WTC11 (cell line): ENCODE measurements around the gene MAML3. TPM values are rescaled to one million over a fixed set of nuclear protein-coding genes. Genes with fewer than 3 reads are reported as not detected.

Experiments used
- ATAC-seq: fragments of 200-7000 bp; cut with Tn5 transposase; 2 replicates; pipeline ENCODE4 v1.10.0; 2021; ENCODE audit warnings: mild to moderate bottlenecking, moderate library complexity
- CTCF ChIA-PET: fragments of 300-600 bp; sonication (Branson Sonifier 250); formaldehyde crosslinking; loops from one replicate; lab custom pipeline; 2021; ENCODE audit warnings: antibody characterized with exemption; lab: Charles Lee
- POLR2A ChIA-PET: fragments of 350-600 bp; sonication (Branson Sonifier 250); formaldehyde crosslinking; loops from one replicate; lab custom pipeline; 2021; ENCODE audit warnings: antibody characterized with exemption; lab: Charles Lee
- DNase-seq: peaks from one replicate; pipeline ENCODE4 v3.0.0; 2021; ENCODE audit warnings: low spot score
- H3K27ac Mint-ChIP-seq: 2 replicates; pipeline ENCODE4 v1.8.0; 2021; ENCODE audit warnings: mixed read lengths
- H3K27me3 Mint-ChIP-seq: 2 replicates; pipeline ENCODE4 v1.8.0; 2021; ENCODE audit warnings: low read depth, mild to moderate bottlenecking, moderate library complexity, mixed read lengths
- H3K36me3 Mint-ChIP-seq: 2 replicates; pipeline ENCODE4 v1.8.0; 2021; ENCODE audit warnings: mixed read lengths
- H3K4me1 Mint-ChIP-seq: 2 replicates; pipeline ENCODE4 v1.8.0; 2022; ENCODE audit warnings: mixed read lengths
- H3K4me3 Mint-ChIP-seq: 2 replicates; pipeline ENCODE4 v1.8.0; 2021; ENCODE audit warnings: mild to moderate bottlenecking, moderate library complexity, mixed read lengths
- H3K9me3 Mint-ChIP-seq: 2 replicates; pipeline ENCODE4 v1.8.0; 2021; ENCODE audit warnings: mixed read lengths
- CBFB ChIP-seq: sonication (generic); formaldehyde crosslinking; IDR thresholded peaks from 2 replicates; pipeline ENCODE4 v1.8.1; 2022; ENCODE audit warnings: mild to moderate bottlenecking, low read depth, missing genetic modification reagents
- CREM ChIP-seq: sonication (generic); formaldehyde crosslinking; IDR thresholded peaks from 2 replicates; pipeline ENCODE4 v1.8.1; 2022; ENCODE audit warnings: mild to moderate bottlenecking, missing genetic modification reagents, moderate library complexity
- EMX1 ChIP-seq: fragments of 250-450 bp; sonication (Bioruptor Pico); IDR thresholded peaks from 2 replicates; pipeline ENCODE4 v1.8.0; 2021; ENCODE audit warnings: mild to moderate bottlenecking
- ETV6 ChIP-seq: sonication (generic); formaldehyde crosslinking; IDR thresholded peaks from 2 replicates; pipeline ENCODE4 v1.8.1; 2022; ENCODE audit warnings: mild to moderate bottlenecking, missing genetic modification reagents
- IRF2 ChIP-seq: sonication (generic); formaldehyde crosslinking; IDR thresholded peaks from 2 replicates; pipeline ENCODE4 v1.8.0; 2022; ENCODE audit warnings: low read depth, missing genetic modification reagents, borderline replicate concordance
- JAZF1 ChIP-seq: fragments of 250-450 bp; sonication (Bioruptor Pico); IDR thresholded peaks from 2 replicates; pipeline ENCODE4 v1.9.0; 2021; ENCODE audit warnings: moderate library complexity, mild to moderate bottlenecking, inconsistent platforms
- JUN ChIP-seq: sonication (generic); formaldehyde crosslinking; IDR thresholded peaks from 2 replicates; pipeline ENCODE4 v1.8.0; 2023; ENCODE audit warnings: mild to moderate bottlenecking, missing genetic modification reagents
- MXD4 ChIP-seq: fragments of 250-450 bp; sonication (Bioruptor Pico); IDR thresholded peaks from 2 replicates; pipeline ENCODE4 v1.8.0; 2021; ENCODE audit warnings: mild to moderate bottlenecking, moderate library complexity, borderline replicate concordance
- NFATC4 ChIP-seq: fragments of 250-450 bp; sonication (Bioruptor Pico); IDR thresholded peaks from 2 replicates; pipeline ENCODE4 v1.9.0; 2021; ENCODE audit warnings: mild to moderate bottlenecking
- NR3C1 ChIP-seq: sonication (generic); formaldehyde crosslinking; conservative IDR thresholded peaks from 2 replicates; pipeline ENCODE4 v1.8.1; 2023; ENCODE audit warnings: low read depth, mild to moderate bottlenecking, missing genetic modification reagents
- PREB ChIP-seq: sonication (generic); formaldehyde crosslinking; IDR thresholded peaks from 2 replicates; pipeline ENCODE4 v1.8.1; 2022; ENCODE audit warnings: mild to moderate bottlenecking, missing genetic modification reagents, moderate library complexity, borderline replicate concordance
- PRRX2 ChIP-seq: fragments of 250-450 bp; sonication (Bioruptor Pico); IDR thresholded peaks from 2 replicates; pipeline ENCODE4 v1.8.0; 2021; ENCODE audit warnings: mild to moderate bottlenecking
- RORB ChIP-seq: fragments of 250-450 bp; sonication (Bioruptor Pico); IDR thresholded peaks from 2 replicates; pipeline ENCODE4 v1.9.0; 2021; ENCODE audit warnings: mild to moderate bottlenecking
- SMAD4 ChIP-seq: sonication (generic); formaldehyde crosslinking; IDR thresholded peaks from 2 replicates; pipeline ENCODE4 v1.8.0; 2022; ENCODE audit warnings: mild to moderate bottlenecking, missing genetic modification reagents
- SP1 ChIP-seq: sonication (generic); formaldehyde crosslinking; conservative IDR thresholded peaks from 2 replicates; pipeline ENCODE4 v1.8.1; 2022; ENCODE audit warnings: missing genetic modification reagents
- STAT6 ChIP-seq: sonication (generic); formaldehyde crosslinking; conservative IDR thresholded peaks from 2 replicates; pipeline ENCODE4 v1.8.1; 2023; ENCODE audit warnings: mild to moderate bottlenecking, low read depth, missing genetic modification reagents, moderate library complexity
- ZNF396 ChIP-seq: fragments of 250-450 bp; sonication (Bioruptor Pico); IDR thresholded peaks from 2 replicates; pipeline ENCODE4 v1.8.0; 2021; ENCODE audit warnings: mild to moderate bottlenecking, moderate library complexity, borderline replicate concordance
- ZNF423 ChIP-seq: fragments of 250-450 bp; sonication (Bioruptor Pico); IDR thresholded peaks from 2 replicates; pipeline ENCODE4 v2.1.2; 2022; ENCODE audit warnings: mild to moderate bottlenecking, moderate library complexity
- ZNF425 ChIP-seq: fragments of 250-450 bp; sonication (Bioruptor Pico); conservative IDR thresholded peaks from 2 replicates; pipeline ENCODE4 v1.9.0; 2021; ENCODE audit warnings: mild to moderate bottlenecking
- total RNA-seq: library from RNA; stranded (reverse); gene quantifications from 3 replicates; pipeline ENCODE4 v1.2.3, GENCODE V29; 2021
- TF ChIP-seq, protein P1 (sequence below): sonication (generic); formaldehyde crosslinking; IDR thresholded peaks from 2 replicates; pipeline ENCODE4 v1.8.1; 2023; ENCODE audit warnings: mild to moderate bottlenecking, missing genetic modification reagents
- TF ChIP-seq, protein P2 (sequence below): sonication (generic); formaldehyde crosslinking; IDR thresholded peaks from 2 replicates; pipeline ENCODE4 v1.8.0; 2022; ENCODE audit warnings: mild to moderate bottlenecking, missing genetic modification reagents
- TF ChIP-seq, protein P3 (sequence below): sonication (generic); formaldehyde crosslinking; IDR thresholded peaks from 2 replicates; pipeline ENCODE4 v1.8.1; 2022; ENCODE audit warnings: missing genetic modification reagents, borderline replicate concordance
- TF ChIP-seq, protein P4 (sequence below): fragments of 250-450 bp; sonication (Bioruptor Pico); IDR thresholded peaks from 2 replicates; pipeline ENCODE4 v2.1.2; 2022; ENCODE audit warnings: mild to moderate bottlenecking, moderate library complexity
- TF ChIP-seq, protein P5 (sequence below): sonication (generic); formaldehyde crosslinking; IDR thresholded peaks from 2 replicates; pipeline ENCODE4 v1.8.0; 2022; ENCODE audit warnings: mild to moderate bottlenecking, missing genetic modification reagents

Gene MAML3
- total RNA-seq, 1 experiment from 2014 or later, result 7.4 TPM

DNA sequence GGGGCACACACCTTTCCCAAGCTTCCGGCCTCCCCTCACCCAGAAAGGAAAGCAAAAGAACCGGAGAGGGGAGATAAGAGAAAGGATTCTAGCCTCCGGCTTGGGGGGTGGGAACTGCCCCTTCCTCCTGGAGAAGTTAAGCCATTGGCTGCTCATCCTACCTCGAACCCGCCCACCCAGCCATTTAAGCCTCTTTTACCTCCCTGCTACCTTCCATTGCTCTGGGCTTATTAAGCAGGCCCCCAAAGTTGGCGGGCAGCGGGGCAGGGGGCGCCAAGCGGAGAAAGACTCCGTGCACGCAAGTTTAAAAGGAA, 2.3 kb downstream of the MAML3 start (continued):
- TF ChIP-seq, protein P1, sequence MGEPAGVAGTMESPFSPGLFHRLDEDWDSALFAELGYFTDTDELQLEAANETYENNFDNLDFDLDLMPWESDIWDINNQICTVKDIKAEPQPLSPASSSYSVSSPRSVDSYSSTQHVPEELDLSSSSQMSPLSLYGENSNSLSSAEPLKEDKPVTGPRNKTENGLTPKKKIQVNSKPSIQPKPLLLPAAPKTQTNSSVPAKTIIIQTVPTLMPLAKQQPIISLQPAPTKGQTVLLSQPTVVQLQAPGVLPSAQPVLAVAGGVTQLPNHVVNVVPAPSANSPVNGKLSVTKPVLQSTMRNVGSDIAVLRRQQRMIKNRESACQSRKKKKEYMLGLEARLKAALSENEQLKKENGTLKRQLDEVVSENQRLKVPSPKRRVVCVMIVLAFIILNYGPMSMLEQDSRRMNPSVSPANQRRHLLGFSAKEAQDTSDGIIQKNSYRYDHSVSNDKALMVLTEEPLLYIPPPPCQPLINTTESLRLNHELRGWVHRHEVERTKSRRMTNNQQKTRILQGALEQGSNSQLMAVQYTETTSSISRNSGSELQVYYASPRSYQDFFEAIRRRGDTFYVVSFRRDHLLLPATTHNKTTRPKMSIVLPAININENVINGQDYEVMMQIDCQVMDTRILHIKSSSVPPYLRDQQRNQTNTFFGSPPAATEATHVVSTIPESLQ (CRISPR knock-in tag), result no peak
- peak; percentile 28; the same call in 1 of the 2 replicates for TF ChIP-seq SP1 (CRISPR knock-in tag)

DNA sequence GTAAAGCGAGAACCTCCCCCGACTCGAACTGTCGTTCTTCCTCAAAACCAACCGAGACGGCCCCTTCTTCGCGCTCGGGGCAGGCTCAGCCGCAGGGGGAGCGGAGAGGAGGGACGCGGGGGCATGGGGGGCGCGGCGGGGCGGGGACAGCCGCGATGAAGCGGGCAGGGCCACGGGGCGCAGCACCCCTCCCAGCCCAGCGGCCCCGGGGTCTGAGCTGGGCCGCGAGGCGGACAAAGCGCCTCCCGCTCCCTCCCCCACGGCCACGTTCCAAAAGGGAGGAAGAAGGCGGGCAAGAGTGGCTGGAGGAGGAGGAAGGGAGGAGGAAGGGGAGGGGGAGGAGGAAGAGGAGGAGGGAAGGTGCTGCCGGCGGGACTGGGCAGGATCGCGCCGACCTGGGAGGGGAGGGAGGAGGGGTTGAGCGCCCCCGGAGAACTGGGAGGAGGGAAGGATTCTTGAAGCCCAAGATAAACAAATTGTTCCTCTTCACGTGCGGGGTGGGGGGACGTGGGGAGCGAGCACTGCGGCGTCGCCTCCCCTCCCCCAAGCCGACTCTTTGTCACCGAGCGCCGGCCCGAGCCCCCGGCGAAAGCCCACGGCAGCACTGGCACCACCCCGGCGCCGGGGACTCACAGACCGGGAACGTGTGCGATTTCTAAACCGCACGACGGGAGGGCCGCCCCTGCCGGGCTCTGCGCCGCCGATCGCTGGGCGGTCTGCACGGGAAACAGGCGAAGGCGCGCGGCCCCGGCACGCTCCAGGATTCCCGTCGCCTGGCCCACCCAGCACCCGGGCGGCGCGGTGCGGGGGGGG, 2.9 kb downstream of the MAML3 start:
- Mint-ChIP-seq H3K27ac (peak overlapping the region; percentile 92), H3K9me3 (no peaks in the 10 kb centered on the region), H3K36me3 (no peaks in the 10 kb centered on the region), H3K4me1 (peaks cover 38% of the 10 kb centered on the region), H3K4me3 (peak overlapping the region; percentile 98), H3K27me3 (peaks cover 6% of the 10 kb centered on the region; the same call in 1 of the 2 replicates)
- DNase-seq, result peak; percentile 79
- ChIA-PET CTCF (interaction anchor here (0.7 to 2.7 kb wide), 9 partner anchors 10 to 856 kb away, joined by 3 to 12 read pairs (median 3); no protein-coding TSS in a partner anchor), POLR2A (interaction anchor here (0.6 to 3.3 kb wide), 12 partner anchors 59 to 389 kb away, joined by 3 to 17 read pairs (median 4); no protein-coding TSS in a partner anchor)
- ATAC-seq, result peak; percentile 33
- TF ChIP-seq, protein P2, sequence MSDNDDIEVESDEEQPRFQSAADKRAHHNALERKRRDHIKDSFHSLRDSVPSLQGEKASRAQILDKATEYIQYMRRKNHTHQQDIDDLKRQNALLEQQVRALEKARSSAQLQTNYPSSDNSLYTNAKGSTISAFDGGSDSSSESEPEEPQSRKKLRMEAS (CRISPR knock-in tag), result peak; percentile 7; the same call in 1 of the 2 replicates
- TF ChIP-seq NFATC4, result no peak
- TF ChIP-seq MXD4, result no peak
- TF ChIP-seq PREB, result no peak
- TF ChIP-seq, protein P3, sequence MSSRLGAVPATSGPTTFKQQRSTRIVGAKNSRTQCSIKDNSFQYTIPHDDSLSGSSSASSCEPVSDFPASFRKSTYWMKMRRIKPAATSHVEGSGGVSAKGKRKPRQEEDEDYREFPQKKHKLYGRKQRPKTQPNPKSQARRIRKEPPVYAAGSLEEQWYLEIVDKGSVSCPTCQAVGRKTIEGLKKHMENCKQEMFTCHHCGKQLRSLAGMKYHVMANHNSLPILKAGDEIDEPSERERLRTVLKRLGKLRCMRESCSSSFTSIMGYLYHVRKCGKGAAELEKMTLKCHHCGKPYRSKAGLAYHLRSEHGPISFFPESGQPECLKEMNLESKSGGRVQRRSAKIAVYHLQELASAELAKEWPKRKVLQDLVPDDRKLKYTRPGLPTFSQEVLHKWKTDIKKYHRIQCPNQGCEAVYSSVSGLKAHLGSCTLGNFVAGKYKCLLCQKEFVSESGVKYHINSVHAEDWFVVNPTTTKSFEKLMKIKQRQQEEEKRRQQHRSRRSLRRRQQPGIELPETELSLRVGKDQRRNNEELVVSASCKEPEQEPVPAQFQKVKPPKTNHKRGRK, result no peak
- no peak for TF ChIP-seq ZNF396 (CRISPR knock-in tag)
- no peak for TF ChIP-seq IRF2
- no peak for TF ChIP-seq JAZF1 (CRISPR knock-in tag)
- TF ChIP-seq SMAD4, result no peak
- peak; percentile 97 for TF ChIP-seq ETV6 (CRISPR knock-in tag)
- no peak for TF ChIP-seq JUN
- 0 out of 2 replicates have a peak, but pooled peaks have one; percentile 59 for TF ChIP-seq CBFB
- TF ChIP-seq, protein P4, sequence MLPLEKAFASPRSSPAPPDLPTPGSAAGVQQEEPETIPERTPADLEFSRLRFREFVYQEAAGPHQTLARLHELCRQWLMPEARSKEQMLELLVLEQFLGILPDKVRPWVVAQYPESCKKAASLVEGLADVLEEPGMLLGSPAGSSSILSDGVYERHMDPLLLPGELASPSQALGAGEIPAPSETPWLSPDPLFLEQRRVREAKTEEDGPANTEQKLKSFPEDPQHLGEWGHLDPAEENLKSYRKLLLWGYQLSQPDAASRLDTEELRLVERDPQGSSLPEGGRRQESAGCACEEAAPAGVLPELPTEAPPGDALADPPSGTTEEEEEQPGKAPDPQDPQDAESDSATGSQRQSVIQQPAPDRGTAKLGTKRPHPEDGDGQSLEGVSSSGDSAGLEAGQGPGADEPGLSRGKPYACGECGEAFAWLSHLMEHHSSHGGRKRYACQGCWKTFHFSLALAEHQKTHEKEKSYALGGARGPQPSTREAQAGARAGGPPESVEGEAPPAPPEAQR, result no peak
- no peak for TF ChIP-seq RORB (CRISPR knock-in tag)
- no peak for TF ChIP-seq STAT6 (CRISPR knock-in tag)
- peak; percentile 92 for TF ChIP-seq ZNF423
- TF ChIP-seq EMX1 (CRISPR knock-in tag), result peak; percentile 72
- TF ChIP-seq, protein P5, sequence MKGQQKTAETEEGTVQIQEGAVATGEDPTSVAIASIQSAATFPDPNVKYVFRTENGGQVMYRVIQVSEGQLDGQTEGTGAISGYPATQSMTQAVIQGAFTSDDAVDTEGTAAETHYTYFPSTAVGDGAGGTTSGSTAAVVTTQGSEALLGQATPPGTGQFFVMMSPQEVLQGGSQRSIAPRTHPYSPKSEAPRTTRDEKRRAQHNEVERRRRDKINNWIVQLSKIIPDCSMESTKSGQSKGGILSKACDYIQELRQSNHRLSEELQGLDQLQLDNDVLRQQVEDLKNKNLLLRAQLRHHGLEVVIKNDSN (CRISPR knock-in tag), result no peak
- no peak for TF ChIP-seq ZNF425 (CRISPR knock-in tag)
- TF ChIP-seq CREM, result no peak
- TF ChIP-seq PRRX2 (CRISPR knock-in tag), result no peak
- 0 out of 2 replicates have a peak, but pooled peaks have one; percentile 17 for TF ChIP-seq NR3C1 (CRISPR knock-in tag)
